HL-60/S4 treated with retinoic acid at 250 ng/mL for 4 days and 3 days (cell line): Measurements from ENCODE around the gene SYNE1.

Experiments
- in situ Hi-C: fragments of 300-500 bp; cut with MboI; formaldehyde crosslinking; loops from 2 replicates; pipeline ENCODE4 v1.7.0; 2022; ENCODE audit warnings: low sequenced_read_pairs

Gene SYNE1

GRCh38 chr6:152295346-152295745 is 341.8 kb downstream of the SYNE1 start:
- in situ Hi-C loops = no loop called here

GRCh38 chr6:152293404-152293803 is 343.8 kb downstream of the SYNE1 start:
- in situ Hi-C loops = no loop called here

- in situ Hi-C loops = no loop called here
These were observed 344.6 kb downstream of the SYNE1 start for GRCh38 chr6:152292555-152292954.

- in situ Hi-C loops = no loop called here
These were observed 346.5 kb downstream of the SYNE1 start for GRCh38 chr6:152290693-152291092.

- in situ Hi-C loops = no loop called here
These were observed 359.3 kb downstream of the SYNE1 start for GRCh38 chr6:152277826-152278329.

GRCh38 chr6:152273638-152274037 is 363.5 kb downstream of the SYNE1 start:
- in situ Hi-C loops = no loop called here

- in situ Hi-C loops = no loop called here
These were observed 364.2 kb downstream of the SYNE1 start for GRCh38 chr6:152273002-152273401.

GRCh38 chr6:152272486-152272885 is 364.7 kb downstream of the SYNE1 start:
- in situ Hi-C loops = no loop called here

GRCh38 chr6:152271776-152272464 is 365.2 kb downstream of the SYNE1 start:
- in situ Hi-C loops = no loop called here

- in situ Hi-C loops = no loop called here
These were observed 366.7 kb downstream of the SYNE1 start for GRCh38 chr6:152270301-152270925.

- in situ Hi-C loops = no loop called here
These were observed 368.2 kb downstream of the SYNE1 start for GRCh38 chr6:152268846-152269442.

- in situ Hi-C loops = no loop called here
These were observed 369.0 kb downstream of the SYNE1 start for GRCh38 chr6:152267967-152268845.

- in situ Hi-C loops = no loop called here
These were observed 371.5 kb downstream of the SYNE1 start for GRCh38 chr6:152265651-152266050.

GRCh38 chr6:152263582-152263981 is 373.6 kb downstream of the SYNE1 start:
- in situ Hi-C loops = no loop called here

- in situ Hi-C loops = no loop called here
These were observed 376.0 kb downstream of the SYNE1 start for GRCh38 chr6:152261179-152261578.

- in situ Hi-C loops = no loop called here
These were observed 377.9 kb downstream of the SYNE1 start for GRCh38 chr6:152259234-152259633.

- in situ Hi-C loops = no loop called here
These were observed 379.6 kb downstream of the SYNE1 start for GRCh38 chr6:152257581-152257980.

GRCh38 chr6:152250127-152250526 is 387.0 kb downstream of the SYNE1 start:
- in situ Hi-C loops = no loop called here

GRCh38 chr6:152248980-152249379 is 388.2 kb downstream of the SYNE1 start:
- in situ Hi-C loops = no loop called here

GRCh38 chr6:152246554-152247337 is 390.4 kb downstream of the SYNE1 start:
- in situ Hi-C loops = no loop called here
